DOHH2 (cell line): ENCODE results near the gene SCN3B.

ENCODE experiments used
- EZH2phosphoT487 ChIP-seq: fragments of 200-600 bp; sonication (generic); IDR thresholded peaks from 2 replicates; pipeline ENCODE4 v1.6.1; 2017; ENCODE audit warnings: borderline replicate concordance, mild to moderate bottlenecking, antibody characterized with exemption, low read length, moderate library complexity, mixed read lengths
- TF ChIP-seq, protein P1 (sequence below): fragments of 200-600 bp; sonication (generic); IDR thresholded peaks from one replicate; pipeline ENCODE4 v1.5.1; 2014; ENCODE audit warnings: antibody characterized with exemption, mild to moderate bottlenecking, low read depth, low read length; ENCODE audit not compliant: poor library complexity, severe bottlenecking

DNA sequence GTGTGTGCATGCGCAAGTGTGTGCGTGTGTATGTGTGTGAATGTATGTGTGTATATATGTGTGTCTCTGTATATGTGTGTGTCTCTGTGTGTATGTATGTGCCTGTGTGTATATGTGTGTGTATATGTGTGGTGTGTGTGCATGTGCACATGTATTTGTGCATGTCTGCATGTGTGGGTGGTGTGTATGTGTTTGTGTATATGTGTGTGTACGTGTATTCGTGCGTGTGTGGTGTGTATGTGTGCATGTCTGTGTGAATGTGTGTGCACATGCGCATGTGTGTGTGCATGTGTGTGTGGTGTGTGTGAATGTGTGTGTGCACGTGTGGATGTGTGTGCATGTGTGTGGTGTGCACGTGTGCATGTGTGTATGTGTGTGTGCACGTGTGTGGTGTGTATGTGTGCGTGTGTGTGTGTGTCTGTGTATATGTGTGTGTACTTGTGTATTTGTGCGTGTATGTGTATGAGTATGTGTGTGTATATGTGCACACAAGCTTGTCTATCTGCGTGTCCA lies 71.4 kb downstream of the SCN3B start:
- TF ChIP-seq, protein P1, sequence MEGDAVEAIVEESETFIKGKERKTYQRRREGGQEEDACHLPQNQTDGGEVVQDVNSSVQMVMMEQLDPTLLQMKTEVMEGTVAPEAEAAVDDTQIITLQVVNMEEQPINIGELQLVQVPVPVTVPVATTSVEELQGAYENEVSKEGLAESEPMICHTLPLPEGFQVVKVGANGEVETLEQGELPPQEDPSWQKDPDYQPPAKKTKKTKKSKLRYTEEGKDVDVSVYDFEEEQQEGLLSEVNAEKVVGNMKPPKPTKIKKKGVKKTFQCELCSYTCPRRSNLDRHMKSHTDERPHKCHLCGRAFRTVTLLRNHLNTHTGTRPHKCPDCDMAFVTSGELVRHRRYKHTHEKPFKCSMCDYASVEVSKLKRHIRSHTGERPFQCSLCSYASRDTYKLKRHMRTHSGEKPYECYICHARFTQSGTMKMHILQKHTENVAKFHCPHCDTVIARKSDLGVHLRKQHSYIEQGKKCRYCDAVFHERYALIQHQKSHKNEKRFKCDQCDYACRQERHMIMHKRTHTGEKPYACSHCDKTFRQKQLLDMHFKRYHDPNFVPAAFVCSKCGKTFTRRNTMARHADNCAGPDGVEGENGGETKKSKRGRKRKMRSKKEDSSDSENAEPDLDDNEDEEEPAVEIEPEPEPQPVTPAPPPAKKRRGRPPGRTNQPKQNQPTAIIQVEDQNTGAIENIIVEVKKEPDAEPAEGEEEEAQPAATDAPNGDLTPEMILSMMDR: no peak
- no peak for TF ChIP-seq EZH2phosphoT487
